Measurements from ENCODE around the gene TRMT1. TPM values are rescaled to one million over a fixed set of nuclear protein-coding genes. Genes with fewer than 3 reads are reported as not detected.
A peak's percentile ranks its signal among the peaks of the same experiment; 100 is the strongest.

TRMT1 gene
- polyA plus RNA-seq, 1 donor: 35.5 TPM

- WGBS (ENCODE audit: insufficient coverage, low lambda C conversion rate): no CpG with 5 or more reads among the region's 18 CpGs
- peaks cover 68% of the 10 kb centered on the region for H3K27me3 ChIP-seq (ENCODE audit: control insufficient read depth, insufficient read depth, low read length)
Observed at GRCh38 chr19:13100841-13101589, 15.5 kb downstream of the TRMT1 start.

GRCh38 chr19:13100031-13100588, 16.4 kb downstream of the TRMT1 start:
- no peak overlapping the region for H3K27ac ChIP-seq (ENCODE audit: low read length)

More at GRCh38 chr19:13100841-13101589, 15.5 kb downstream of the TRMT1 start:
- no peak for DNase-seq
- H3K9me3 ChIP-seq (ENCODE audit: control insufficient read depth, low read depth, low read length): peaks cover 18% of the 10 kb centered on the region
- no peaks in the 10 kb centered on the region for H3K36me3 ChIP-seq (ENCODE audit: control insufficient read depth, insufficient read depth, low read length)
- no peak overlapping the region for H3K27ac ChIP-seq (ENCODE audit: low read length)
- H3K4me1 ChIP-seq (ENCODE audit: control insufficient read depth, insufficient read depth, low read length): peaks cover 27% of the 10 kb centered on the region
- H3K4me3 ChIP-seq (ENCODE audit: low read length): peak overlapping the region; percentile 10

GRCh38 chr19:13099073-13099999, 17.2 kb downstream of the TRMT1 start:
- peaks cover 4% of the 10 kb centered on the region for H3K36me3 ChIP-seq (ENCODE audit: control insufficient read depth, insufficient read depth, low read length)
- WGBS (ENCODE audit: insufficient coverage, low lambda C conversion rate): no CpG with 5 or more reads among the region's 77 CpGs
- peak overlapping the region; percentile 26 for H3K4me3 ChIP-seq (ENCODE audit: low read length)
- peaks cover 19% of the 10 kb centered on the region for H3K9me3 ChIP-seq (ENCODE audit: control insufficient read depth, low read depth, low read length)
- no peak overlapping the region for H3K27ac ChIP-seq (ENCODE audit: low read length)
- DNase-seq: peak in 1 of 2 donors; percentile 74
- H3K4me1 ChIP-seq (ENCODE audit: control insufficient read depth, insufficient read depth, low read length): peaks cover 36% of the 10 kb centered on the region
- peaks cover 85% of the 10 kb centered on the region for H3K27me3 ChIP-seq (ENCODE audit: control insufficient read depth, insufficient read depth, low read length)

More at GRCh38 chr19:13100031-13100588, 16.4 kb downstream of the TRMT1 start:
- Histone ChIP-seq H3K27me3 (ENCODE audit: control insufficient read depth, insufficient read depth, low read length) (peaks cover 77% of the 10 kb centered on the region), H3K36me3 (ENCODE audit: control insufficient read depth, insufficient read depth, low read length) (peaks cover 4% of the 10 kb centered on the region), H3K9me3 (ENCODE audit: control insufficient read depth, low read depth, low read length) (peaks cover 21% of the 10 kb centered on the region), H3K4me3 (ENCODE audit: low read length) (no peak overlapping the region), H3K4me1 (ENCODE audit: control insufficient read depth, insufficient read depth, low read length) (peaks cover 34% of the 10 kb centered on the region)
- no CpG with 5 or more reads among the region's 12 CpGs for WGBS (ENCODE audit: insufficient coverage, low lambda C conversion rate)
- no peak for DNase-seq

GRCh38 chr19:13098277-13099072, 18.1 kb downstream of the TRMT1 start:
- H3K36me3 ChIP-seq (ENCODE audit: control insufficient read depth, insufficient read depth, low read length): peaks cover 4% of the 10 kb centered on the region
- H3K27me3 ChIP-seq (ENCODE audit: control insufficient read depth, insufficient read depth, low read length): peaks cover 90% of the 10 kb centered on the region
- H3K27ac ChIP-seq (ENCODE audit: low read length): no peak overlapping the region
- H3K4me1 ChIP-seq (ENCODE audit: control insufficient read depth, insufficient read depth, low read length): peaks cover 43% of the 10 kb centered on the region
- no CpG with 5 or more reads among the region's 58 CpGs for WGBS (ENCODE audit: insufficient coverage, low lambda C conversion rate)
- H3K9me3 ChIP-seq (ENCODE audit: control insufficient read depth, low read depth, low read length): peaks cover 18% of the 10 kb centered on the region
- peak overlapping the region; percentile 26 for H3K4me3 ChIP-seq (ENCODE audit: low read length)
- peak in 1 of 2 donors; percentile 42 for DNase-seq

GRCh38 chr19:13097463-13098258, 18.9 kb downstream of the TRMT1 start:
- peaks cover 86% of the 10 kb centered on the region for H3K27me3 ChIP-seq (ENCODE audit: control insufficient read depth, insufficient read depth, low read length)
- WGBS (ENCODE audit: insufficient coverage, low lambda C conversion rate): 0% methylated on average over 1 of the region's 69 CpGs
- H3K4me3 ChIP-seq (ENCODE audit: low read length): no peak overlapping the region
- peaks cover 38% of the 10 kb centered on the region for H3K4me1 ChIP-seq (ENCODE audit: control insufficient read depth, insufficient read depth, low read length)
- no peak for DNase-seq
- peaks cover 18% of the 10 kb centered on the region for H3K9me3 ChIP-seq (ENCODE audit: control insufficient read depth, low read depth, low read length)
- H3K36me3 ChIP-seq (ENCODE audit: control insufficient read depth, insufficient read depth, low read length): peaks cover 4% of the 10 kb centered on the region
- no peak overlapping the region for H3K27ac ChIP-seq (ENCODE audit: low read length)

GRCh38 chr19:13097033-13097462, 19.5 kb downstream of the TRMT1 start:
- no peak overlapping the region for H3K27ac ChIP-seq (ENCODE audit: low read length)
- 16% methylated on average over 17 of the region's 20 CpGs for WGBS (ENCODE audit: insufficient coverage, low lambda C conversion rate)
- H3K27me3 ChIP-seq (ENCODE audit: control insufficient read depth, insufficient read depth, low read length): peaks cover 86% of the 10 kb centered on the region
- H3K4me1 ChIP-seq (ENCODE audit: control insufficient read depth, insufficient read depth, low read length): peaks cover 33% of the 10 kb centered on the region
- DNase-seq: no peak
- H3K9me3 ChIP-seq (ENCODE audit: control insufficient read depth, low read depth, low read length): peaks cover 18% of the 10 kb centered on the region
- no peak overlapping the region for H3K4me3 ChIP-seq (ENCODE audit: low read length)
- peaks cover 4% of the 10 kb centered on the region for H3K36me3 ChIP-seq (ENCODE audit: control insufficient read depth, insufficient read depth, low read length)

- Histone ChIP-seq H3K27me3 (ENCODE audit: control insufficient read depth, insufficient read depth, low read length) (peaks cover 86% of the 10 kb centered on the region), H3K4me3 (ENCODE audit: low read length) (no peak overlapping the region), H3K36me3 (ENCODE audit: control insufficient read depth, insufficient read depth, low read length) (peaks cover 4% of the 10 kb centered on the region), H3K4me1 (ENCODE audit: control insufficient read depth, insufficient read depth, low read length) (peaks cover 39% of the 10 kb centered on the region), H3K27ac (ENCODE audit: low read length) (no peak overlapping the region), H3K9me3 (ENCODE audit: control insufficient read depth, low read depth, low read length) (peaks cover 18% of the 10 kb centered on the region)
- peak in 1 of 2 donors; percentile 42 for DNase-seq
- no CpG with 5 or more reads among the region's 44 CpGs for WGBS (ENCODE audit: insufficient coverage, low lambda C conversion rate)
Observed at GRCh38 chr19:13095934-13096927, 20.3 kb downstream of the TRMT1 start.

- no peak for DNase-seq
- peaks cover 81% of the 10 kb centered on the region for H3K27me3 ChIP-seq (ENCODE audit: control insufficient read depth, insufficient read depth, low read length)
- peaks cover 18% of the 10 kb centered on the region for H3K9me3 ChIP-seq (ENCODE audit: control insufficient read depth, low read depth, low read length)
- no peak overlapping the region for H3K27ac ChIP-seq (ENCODE audit: low read length)
- no peak overlapping the region for H3K4me3 ChIP-seq (ENCODE audit: low read length)
- no CpG with 5 or more reads among the region's 25 CpGs for WGBS (ENCODE audit: insufficient coverage, low lambda C conversion rate)
- peaks cover 39% of the 10 kb centered on the region for H3K4me1 ChIP-seq (ENCODE audit: control insufficient read depth, insufficient read depth, low read length)
- peaks cover 4% of the 10 kb centered on the region for H3K36me3 ChIP-seq (ENCODE audit: control insufficient read depth, insufficient read depth, low read length)
Observed at GRCh38 chr19:13095393-13095784, 21.2 kb downstream of the TRMT1 start.
